DND-41 (cell line): ENCODE data around the gene HBA2.

Experiments
- EZH2 ChIP-seq: IDR thresholded peaks from 3 replicates; pipeline ENCODE4 v1.6.1; 2012; ENCODE audit warnings: borderline replicate concordance, low read depth, mild to moderate bottlenecking, moderate library complexity, low read length, inconsistent platforms; ENCODE audit not compliant: severe bottlenecking
- TF ChIP-seq, protein P1 (sequence below): IDR thresholded peaks from 2 replicates; pipeline ENCODE4 v1.5.1; 2012; ENCODE audit warnings: borderline replicate concordance, low read length, moderate library complexity, mild to moderate bottlenecking; ENCODE audit not compliant: poor library complexity, severe bottlenecking; ENCODE audit errors: extremely low read depth

- TF ChIP-seq, protein P1, sequence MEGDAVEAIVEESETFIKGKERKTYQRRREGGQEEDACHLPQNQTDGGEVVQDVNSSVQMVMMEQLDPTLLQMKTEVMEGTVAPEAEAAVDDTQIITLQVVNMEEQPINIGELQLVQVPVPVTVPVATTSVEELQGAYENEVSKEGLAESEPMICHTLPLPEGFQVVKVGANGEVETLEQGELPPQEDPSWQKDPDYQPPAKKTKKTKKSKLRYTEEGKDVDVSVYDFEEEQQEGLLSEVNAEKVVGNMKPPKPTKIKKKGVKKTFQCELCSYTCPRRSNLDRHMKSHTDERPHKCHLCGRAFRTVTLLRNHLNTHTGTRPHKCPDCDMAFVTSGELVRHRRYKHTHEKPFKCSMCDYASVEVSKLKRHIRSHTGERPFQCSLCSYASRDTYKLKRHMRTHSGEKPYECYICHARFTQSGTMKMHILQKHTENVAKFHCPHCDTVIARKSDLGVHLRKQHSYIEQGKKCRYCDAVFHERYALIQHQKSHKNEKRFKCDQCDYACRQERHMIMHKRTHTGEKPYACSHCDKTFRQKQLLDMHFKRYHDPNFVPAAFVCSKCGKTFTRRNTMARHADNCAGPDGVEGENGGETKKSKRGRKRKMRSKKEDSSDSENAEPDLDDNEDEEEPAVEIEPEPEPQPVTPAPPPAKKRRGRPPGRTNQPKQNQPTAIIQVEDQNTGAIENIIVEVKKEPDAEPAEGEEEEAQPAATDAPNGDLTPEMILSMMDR = no peak
- no peak for TF ChIP-seq EZH2
These were observed 29.6 kb upstream of the HBA2 start for GRCh38 chr16:143047-143446.
